ENCODE results near the gene KCTD7. TPM values are rescaled to one million over a fixed set of nuclear protein-coding genes. Genes with fewer than 3 reads are reported as not detected.

The KCTD7 gene
- total RNA-seq, 1 donor from 2014 or later, result 11.6 TPM

- H3K27ac ChIP-seq (ENCODE audit: low read depth, low read length), result peak overlapping the region; percentile 88
Observed at GRCh38 chr7:66629222-66630062, 761 bp downstream of the KCTD7 start.

GRCh38 chr7:66630531-66630930 lies 1.9 kb downstream of the KCTD7 start:
- H3K9me3 Mint-ChIP-seq (ENCODE audit: unreplicated experiment), result peaks cover 5% of the 10 kb centered on the region
- no peak overlapping the region for H2AFZ ChIP-seq (ENCODE audit: low read depth, low read length)
- H3K36me3 ChIP-seq (ENCODE audit: insufficient read depth, low read length), result peaks cover 8% of the 10 kb centered on the region
- no peak for FAIRE-seq
- H3K27me3 Mint-ChIP-seq (ENCODE audit: low read depth, unreplicated experiment), result no peaks in the 10 kb centered on the region
- DNase-seq (ENCODE audit: low read depth), result no peak
- peak overlapping the region; percentile 79 for H3K4me3 Mint-ChIP-seq (ENCODE audit: unreplicated experiment)
- peak overlapping the region; percentile 96 for H3K4me2 ChIP-seq (ENCODE audit: low read length)
- H3K4me1 Mint-ChIP-seq (ENCODE audit: low read depth, unreplicated experiment), result peaks cover 7% of the 10 kb centered on the region
- peaks cover 6% of the 10 kb centered on the region for H3K36me3 Mint-ChIP-seq (ENCODE audit: low read depth, unreplicated experiment)
- no peak overlapping the region for H3K9ac ChIP-seq (ENCODE audit: low read length)
- H4K20me1 ChIP-seq (ENCODE audit: insufficient read depth, low read length), result peaks cover 17% of the 10 kb centered on the region
- TF ChIP-seq EZH2 (IDR thresholded peaks at IDR 0.05; ENCODE audit: insufficient read depth, low read length) (no peak), CTCF (IDR thresholded peaks at IDR 0.05; ENCODE audit: insufficient read depth, low read depth, low read length) (no peak)
- peaks cover 9% of the 10 kb centered on the region for H3K4me1 ChIP-seq (ENCODE audit: insufficient read depth, low read length)
- no peak overlapping the region for H3K27ac ChIP-seq (ENCODE audit: low read depth, low read length)
- no peaks in the 10 kb centered on the region for H3K27me3 ChIP-seq (ENCODE audit: insufficient read depth, low read length)
- H3K79me2 ChIP-seq (ENCODE audit: insufficient read depth, low read length), result peaks cover 29% of the 10 kb centered on the region
- H3K9me3 ChIP-seq (ENCODE audit: insufficient read depth, low read depth, low read length), result no peaks in the 10 kb centered on the region
- no peak overlapping the region for H3K4me3 ChIP-seq (ENCODE audit: insufficient read depth, low read depth, low read length)
- H3K27ac Mint-ChIP-seq (ENCODE audit: unreplicated experiment), result no peak overlapping the region

More at GRCh38 chr7:66629222-66630062, 761 bp downstream of the KCTD7 start:
- H3K36me3 ChIP-seq (ENCODE audit: insufficient read depth, low read length), result peaks cover 5% of the 10 kb centered on the region
- peaks cover 5% of the 10 kb centered on the region for H3K9me3 Mint-ChIP-seq (ENCODE audit: unreplicated experiment)
- peak overlapping the region; percentile 81 for H2AFZ ChIP-seq (ENCODE audit: low read depth, low read length)
- no peaks in the 10 kb centered on the region for H3K27me3 Mint-ChIP-seq (ENCODE audit: low read depth, unreplicated experiment)
- no peak for DNase-seq (ENCODE audit: low read depth)
- peaks cover 17% of the 10 kb centered on the region for H4K20me1 ChIP-seq (ENCODE audit: insufficient read depth, low read length)
- H3K4me1 ChIP-seq (ENCODE audit: insufficient read depth, low read length), result peaks cover 9% of the 10 kb centered on the region
- H3K9me3 ChIP-seq (ENCODE audit: insufficient read depth, low read depth, low read length), result no peaks in the 10 kb centered on the region
- TF ChIP-seq CTCF (IDR thresholded peaks at IDR 0.05; ENCODE audit: insufficient read depth, low read depth, low read length) (no peak), EZH2 (IDR thresholded peaks at IDR 0.05; ENCODE audit: insufficient read depth, low read length) (no peak)
- peak overlapping the region; percentile 96 for H3K4me2 ChIP-seq (ENCODE audit: low read length)
- no peak for FAIRE-seq
- H3K27ac Mint-ChIP-seq (ENCODE audit: unreplicated experiment), result peak overlapping the region; percentile 63
- H3K4me3 ChIP-seq (ENCODE audit: insufficient read depth, low read depth, low read length), result peak overlapping the region; percentile 56
- peaks cover 29% of the 10 kb centered on the region for H3K79me2 ChIP-seq (ENCODE audit: insufficient read depth, low read length)
- no peaks in the 10 kb centered on the region for H3K27me3 ChIP-seq (ENCODE audit: insufficient read depth, low read length)
- H3K36me3 Mint-ChIP-seq (ENCODE audit: low read depth, unreplicated experiment), result peaks cover 5% of the 10 kb centered on the region
- peaks cover 6% of the 10 kb centered on the region for H3K4me1 Mint-ChIP-seq (ENCODE audit: low read depth, unreplicated experiment)
- H3K4me3 Mint-ChIP-seq (ENCODE audit: unreplicated experiment), result peak overlapping the region; percentile 79
- H3K9ac ChIP-seq (ENCODE audit: low read length), result peak overlapping the region; percentile 75

- DNase-seq (ENCODE audit: low read depth), result peak; percentile 39
- TF ChIP-seq EZH2 (IDR thresholded peaks at IDR 0.05; ENCODE audit: insufficient read depth, low read length), result no peak
- no peak for TF ChIP-seq CTCF (IDR thresholded peaks at IDR 0.05; ENCODE audit: insufficient read depth, low read depth, low read length)
- Histone ChIP-seq H3K4me3 (ENCODE audit: insufficient read depth, low read depth, low read length) (no peak overlapping the region), H3K4me2 (ENCODE audit: low read length) (no peak overlapping the region), H2AFZ (ENCODE audit: low read depth, low read length) (no peak overlapping the region), H4K20me1 (ENCODE audit: insufficient read depth, low read length) (peaks cover 17% of the 10 kb centered on the region), H3K9ac (ENCODE audit: low read length) (no peak overlapping the region), H3K79me2 (ENCODE audit: insufficient read depth, low read length) (peaks cover 29% of the 10 kb centered on the region), H3K27me3 (ENCODE audit: insufficient read depth, low read length) (no peaks in the 10 kb centered on the region), H3K36me3 (ENCODE audit: insufficient read depth, low read length) (peaks cover 8% of the 10 kb centered on the region), H3K9me3 (ENCODE audit: insufficient read depth, low read depth, low read length) (no peaks in the 10 kb centered on the region), H3K4me1 (ENCODE audit: insufficient read depth, low read length) (peaks cover 13% of the 10 kb centered on the region), H3K27ac (ENCODE audit: low read depth, low read length) (no peak overlapping the region)
- peaks cover 10% of the 10 kb centered on the region for H3K4me1 Mint-ChIP-seq (ENCODE audit: low read depth, unreplicated experiment)
- H3K36me3 Mint-ChIP-seq (ENCODE audit: low read depth, unreplicated experiment), result peaks cover 6% of the 10 kb centered on the region
- H3K27ac Mint-ChIP-seq (ENCODE audit: unreplicated experiment), result no peak overlapping the region
- no peak overlapping the region for H3K4me3 Mint-ChIP-seq (ENCODE audit: unreplicated experiment)
- no peak for FAIRE-seq
- no peaks in the 10 kb centered on the region for H3K27me3 Mint-ChIP-seq (ENCODE audit: low read depth, unreplicated experiment)
- peaks cover 5% of the 10 kb centered on the region for H3K9me3 Mint-ChIP-seq (ENCODE audit: unreplicated experiment)
Observed at GRCh38 chr7:66631471-66631870, 2.8 kb downstream of the KCTD7 start.
